GM06990 (cell line): ENCODE results near the gene BLNK.

Source experiments
- DNase-seq: peaks from one replicate; pipeline ENCODE4 v3.0.0-alpha.2; 2011; ENCODE audit not compliant: insufficient read length; ENCODE audit errors: extremely low read depth
- H3K27me3 ChIP-seq: replicated peaks from 2 replicates; pipeline ENCODE4 v1.6.0; 2011; ENCODE audit warnings: low read length; ENCODE audit not compliant: control insufficient read depth, insufficient read depth
- H3K36me3 ChIP-seq: 2 replicates; pipeline ENCODE4 v1.5.1; 2011; ENCODE audit warnings: low read length; ENCODE audit not compliant: control insufficient read depth, insufficient read depth
- H3K4me3 ChIP-seq: replicated peaks from 2 replicates; pipeline ENCODE4 v1.5.1; 2011; ENCODE audit warnings: low read depth, mild to moderate bottlenecking, control low read depth, low read length
- CTCF ChIP-seq: IDR thresholded peaks from 2 replicates; pipeline ENCODE4 v1.5.1; 2011; ENCODE audit warnings: low read length, control low read depth, mild to moderate bottlenecking, inconsistent platforms; ENCODE audit not compliant: insufficient read depth, poor library complexity, severe bottlenecking

The BLNK gene

GRCh38 chr10:96229568-96230030, 41.8 kb downstream of the BLNK start:
- Histone ChIP-seq H3K36me3 (peaks cover 40% of the 10 kb centered on the region), H3K4me3 (no peak overlapping the region), H3K27me3 (no peaks in the 10 kb centered on the region)
- TF ChIP-seq CTCF = peak; percentile 96
- peak; percentile 80 for DNase-seq

GRCh38 chr10:96228408-96228994, 42.9 kb downstream of the BLNK start:
- DNase-seq = no peak
- Histone ChIP-seq H3K27me3 (no peaks in the 10 kb centered on the region), H3K36me3 (peaks cover 45% of the 10 kb centered on the region), H3K4me3 (no peak overlapping the region)
- TF ChIP-seq CTCF = no peak

- Histone ChIP-seq H3K27me3 (no peaks in the 10 kb centered on the region), H3K36me3 (peaks cover 54% of the 10 kb centered on the region), H3K4me3 (no peak overlapping the region)
- no peak for TF ChIP-seq CTCF
- no peak for DNase-seq
Measured at GRCh38 chr10:96227206-96227605, 44.2 kb downstream of the BLNK start.

- peaks cover 52% of the 10 kb centered on the region for H3K36me3 ChIP-seq
Measured at GRCh38 chr10:96225119-96225518, 46.2 kb downstream of the BLNK start.

GRCh38 chr10:96222908-96223307, 48.5 kb downstream of the BLNK start:
- TF ChIP-seq CTCF = no peak
- no peak for DNase-seq
- no peaks in the 10 kb centered on the region for H3K27me3 ChIP-seq
- no peak overlapping the region for H3K4me3 ChIP-seq
- H3K36me3 ChIP-seq = peaks cover 59% of the 10 kb centered on the region

More at GRCh38 chr10:96225119-96225518, 46.2 kb downstream of the BLNK start:
- Histone ChIP-seq H3K27me3 (no peaks in the 10 kb centered on the region), H3K4me3 (no peak overlapping the region)
- TF ChIP-seq CTCF = no peak
- no peak for DNase-seq

GRCh38 chr10:96222441-96222840, 48.9 kb downstream of the BLNK start:
- Histone ChIP-seq H3K27me3 (no peaks in the 10 kb centered on the region), H3K4me3 (no peak overlapping the region), H3K36me3 (peaks cover 57% of the 10 kb centered on the region)
- DNase-seq = no peak
- TF ChIP-seq CTCF = no peak
